ENCODE measurements around the gene CYP19A1.

GRCh38 chr15:51205050-51205975, 133.1 kb downstream of the CYP19A1 start:
- TF ChIP-seq POLR2A (IDR thresholded peaks at IDR 0.05) = no peak
- TF ChIP-seq CTCF (IDR thresholded peaks at IDR 0.05) = no peak
